HG03045 (cell line): ENCODE data around the gene AHI1.

Experiments
- ATAC-seq: cut with Tn5 transposase; IDR thresholded peaks from one replicate; pipeline ENCODE4 v1.9.1; 2021; ENCODE audit warnings: mild to moderate bottlenecking, moderate library complexity; ENCODE audit not compliant: unreplicated experiment

The AHI1 gene

GRCh38 chr6:135243871-135244796 is 253.4 kb downstream of the AHI1 start:
- no peak for ATAC-seq

GRCh38 chr6:135240711-135241110 is 256.8 kb downstream of the AHI1 start:
- no peak for ATAC-seq

GRCh38 chr6:135236732-135237131 is 260.8 kb downstream of the AHI1 start:
- no peak for ATAC-seq

GRCh38 chr6:135236319-135236718 is 261.2 kb downstream of the AHI1 start:
- ATAC-seq, result no peak

GRCh38 chr6:135235716-135236115 is 261.8 kb downstream of the AHI1 start:
- ATAC-seq, result no peak

- no peak for ATAC-seq
Measured at GRCh38 chr6:135234492-135234780, 263.1 kb downstream of the AHI1 start.

- peak; percentile 46 for ATAC-seq
Measured at GRCh38 chr6:135233686-135234491, 263.7 kb downstream of the AHI1 start.
